K562 (cell line): Measurements from ENCODE around the gene TNFSF9. TPM values are rescaled to one million over a fixed set of nuclear protein-coding genes. Genes with fewer than 3 reads are reported as not detected.

Experiments used
- BCL6 ChIP-seq: fragments of 250-450 bp; sonication (Bioruptor Pico); IDR thresholded peaks from 2 replicates; pipeline ENCODE4 v1.4.0; 2020
- EP400 ChIP-seq: fragments of 450-650 bp; IDR thresholded peaks from 2 replicates; pipeline ENCODE4 v1.6.1; 2017; ENCODE audit warnings: antibody characterized with exemption, mild to moderate bottlenecking, moderate library complexity
- ERF ChIP-seq: fragments of 450-650 bp; formaldehyde crosslinking; IDR thresholded peaks from 2 replicates; pipeline ENCODE4 v1.4.0; 2020; ENCODE audit warnings: mild to moderate bottlenecking, mixed read lengths
- ETV1 ChIP-seq: fragments of 450-650 bp; conservative IDR thresholded peaks from 2 replicates; pipeline ENCODE4 v1.6.1; 2016; ENCODE audit warnings: missing genetic modification characterization, control low read depth, low read depth, missing compliant biosample characterization
- HDAC2 ChIP-seq: fragments of 450-650 bp; IDR thresholded peaks from 2 replicates; pipeline ENCODE4 v1.6.1; 2016; ENCODE audit warnings: mild to moderate bottlenecking
- HNRNPH1 ChIP-seq: fragments of 200-400 bp; formaldehyde crosslinking; optimal IDR thresholded peaks from 2 replicates; pipeline ENCODE3; 2017; ENCODE audit warnings: low read depth, mild to moderate bottlenecking, low read length, moderate library complexity
- HNRNPUL1 ChIP-seq: fragments of 200-400 bp; formaldehyde crosslinking; IDR thresholded peaks from 2 replicates; pipeline ENCODE4 v1.6.1; 2017; ENCODE audit warnings: low read length
- NCOA2 ChIP-seq, 2 experiments: fragments of 450-650 bp; IDR thresholded peaks; 2 replicates each; pipeline ENCODE4 v1.6.1; 2018; ENCODE audit warnings: mild to moderate bottlenecking in 2 of 2, moderate library complexity in 1 of 2; ENCODE audit not compliant: partially characterized antibody in 2 of 2
- NONO ChIP-seq, 2 experiments: fragments of 200-400 bp in 1 of 2; fragments of 450-650 bp in 1 of 2; formaldehyde crosslinking in 1 of 2; IDR thresholded peaks; 2 replicates each; pipeline ENCODE4 v1.6.1; 2017; ENCODE audit warnings: low read depth in 2 of 2, mild to moderate bottlenecking in 2 of 2, moderate library complexity in 2 of 2, low read length in 1 of 2
- PHTF2 ChIP-seq: fragments of 250-450 bp; sonication (Bioruptor Pico); IDR thresholded peaks from 2 replicates; pipeline ENCODE4 v1.5.0; 2021; ENCODE audit warnings: mild to moderate bottlenecking
- polyA plus RNA-seq, 8 experiments: library from polyadenylated mRNA; depleted of rRNA in 4 of 8; stranded (reverse) in 5 of 8; unstranded in 3 of 8; fragments of >200 nt; fragmentation: Nextera tagmentation in 2 of 8; fragmentation: Illumina TruSeq in 1 of 8; extraction: Ambion mirVana in 2 of 8; extraction: Trizol in 1 of 8; gene quantifications; 2 replicates each; pipeline versions ENCODE4 v1.2.1 to v1.2.3, GENCODE V29; 2011 to 2014; ENCODE audit warnings: inconsistent platforms in 1 of 8, missing spikeins in 1 of 8
- total RNA-seq, 7 experiments: library from RNA; depleted of rRNA in 6 of 7; stranded (reverse); fragments of >200 nt in 6 of 7; fragmentation: Illumina TruSeq in 2 of 7; extraction: Trizol in 2 of 7; gene quantifications; 2 replicates each; pipeline versions ENCODE4 v1.2.1 to v1.2.3, GENCODE V29; 2011 to 2021; ENCODE audit warnings: low replicate concordance in 1 of 7
- TF ChIP-seq, protein P1 (sequence below): sonication (generic); formaldehyde crosslinking; IDR thresholded peaks from 2 replicates; pipeline ENCODE4 v1.8.0; 2022; ENCODE audit warnings: mild to moderate bottlenecking, missing genetic modification reagents
- TF ChIP-seq, protein P2 (sequence below): sonication (generic); formaldehyde crosslinking; IDR thresholded peaks from 2 replicates; pipeline ENCODE4 v1.8.1; 2022; ENCODE audit warnings: missing genetic modification reagents
- TF ChIP-seq, protein P3 (sequence below): fragments of 450-650 bp; IDR thresholded peaks from 2 replicates; pipeline ENCODE4 v1.6.1; 2016; ENCODE audit warnings: mild to moderate bottlenecking, moderate library complexity

TNFSF9 gene
- total and polyA plus RNA-seq, 9 of the 15 experiments (the other 6 are each of a cell fraction or from before 2014, with no cell fraction given), result 1.4 to 17.9 (median 6.5) TPM

DNA sequence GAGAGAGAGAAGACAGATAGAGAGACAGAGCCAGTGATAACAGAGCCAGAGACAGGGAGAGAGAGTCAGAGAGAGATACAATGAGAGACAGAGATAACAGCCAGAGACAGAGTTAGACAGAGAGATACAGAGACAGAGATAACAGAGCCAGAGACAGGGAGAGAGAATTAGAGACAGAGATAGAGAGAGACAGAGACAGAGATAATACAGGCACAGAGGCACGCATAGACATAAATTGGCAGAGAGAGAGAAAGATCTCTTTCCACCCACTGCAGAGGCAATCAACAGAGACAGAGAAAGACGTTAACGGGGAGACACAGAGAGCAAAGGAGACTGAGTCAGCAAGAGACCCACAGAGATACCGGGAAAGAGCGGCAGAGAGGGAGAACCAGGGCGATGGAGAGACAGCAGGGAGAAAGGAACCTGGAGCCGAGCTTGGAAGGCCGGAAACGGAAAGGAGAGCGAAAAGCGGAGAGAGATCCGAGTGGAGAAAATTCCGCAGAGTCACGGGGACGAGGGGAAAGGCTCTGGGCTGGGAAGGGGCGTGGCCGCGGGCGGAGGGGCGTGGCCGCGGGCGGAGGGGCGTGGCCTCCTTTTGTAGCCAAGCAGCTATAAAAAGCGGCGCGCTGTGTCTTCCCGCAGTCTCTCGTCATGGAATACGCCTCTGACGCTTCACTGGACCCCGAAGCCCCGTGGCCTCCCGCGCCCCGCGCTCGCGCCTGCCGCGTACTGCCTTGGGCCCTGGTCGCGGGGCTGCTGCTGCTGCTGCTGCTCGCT lies at the start of gene TNFSF9 (continued):
- TF ChIP-seq PHTF2 (CRISPR knock-in tag) (no peak), NONO (IDR thresholded peaks at IDR 0.05; ENCODE audit: low read depth in 2 of 2, low read length in 1 of 2) (peak; percentile 90 to 99; a peak in 3 of 4 replicates), ERF (CRISPR knock-in tag) (no peak), NCOA2 (IDR thresholded peaks at IDR 0.05; ENCODE audit: partially characterized antibody in 2 of 2) (no peak), EP400 (peak; percentile 71), HNRNPUL1 (no peak), BCL6 (CRISPR knock-in tag) (no peak), HDAC2 (peak; percentile 90), ETV1 (peak; percentile 92), HNRNPH1 (no peak)
- TF ChIP-seq, protein P1, sequence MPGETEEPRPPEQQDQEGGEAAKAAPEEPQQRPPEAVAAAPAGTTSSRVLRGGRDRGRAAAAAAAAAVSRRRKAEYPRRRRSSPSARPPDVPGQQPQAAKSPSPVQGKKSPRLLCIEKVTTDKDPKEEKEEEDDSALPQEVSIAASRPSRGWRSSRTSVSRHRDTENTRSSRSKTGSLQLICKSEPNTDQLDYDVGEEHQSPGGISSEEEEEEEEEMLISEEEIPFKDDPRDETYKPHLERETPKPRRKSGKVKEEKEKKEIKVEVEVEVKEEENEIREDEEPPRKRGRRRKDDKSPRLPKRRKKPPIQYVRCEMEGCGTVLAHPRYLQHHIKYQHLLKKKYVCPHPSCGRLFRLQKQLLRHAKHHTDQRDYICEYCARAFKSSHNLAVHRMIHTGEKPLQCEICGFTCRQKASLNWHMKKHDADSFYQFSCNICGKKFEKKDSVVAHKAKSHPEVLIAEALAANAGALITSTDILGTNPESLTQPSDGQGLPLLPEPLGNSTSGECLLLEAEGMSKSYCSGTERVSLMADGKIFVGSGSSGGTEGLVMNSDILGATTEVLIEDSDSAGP (CRISPR knock-in tag), result no peak
- TF ChIP-seq, protein P2, sequence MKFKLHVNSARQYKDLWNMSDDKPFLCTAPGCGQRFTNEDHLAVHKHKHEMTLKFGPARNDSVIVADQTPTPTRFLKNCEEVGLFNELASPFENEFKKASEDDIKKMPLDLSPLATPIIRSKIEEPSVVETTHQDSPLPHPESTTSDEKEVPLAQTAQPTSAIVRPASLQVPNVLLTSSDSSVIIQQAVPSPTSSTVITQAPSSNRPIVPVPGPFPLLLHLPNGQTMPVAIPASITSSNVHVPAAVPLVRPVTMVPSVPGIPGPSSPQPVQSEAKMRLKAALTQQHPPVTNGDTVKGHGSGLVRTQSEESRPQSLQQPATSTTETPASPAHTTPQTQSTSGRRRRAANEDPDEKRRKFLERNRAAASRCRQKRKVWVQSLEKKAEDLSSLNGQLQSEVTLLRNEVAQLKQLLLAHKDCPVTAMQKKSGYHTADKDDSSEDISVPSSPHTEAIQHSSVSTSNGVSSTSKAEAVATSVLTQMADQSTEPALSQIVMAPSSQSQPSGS (CRISPR knock-in tag), result no peak
- TF ChIP-seq, protein P3, sequence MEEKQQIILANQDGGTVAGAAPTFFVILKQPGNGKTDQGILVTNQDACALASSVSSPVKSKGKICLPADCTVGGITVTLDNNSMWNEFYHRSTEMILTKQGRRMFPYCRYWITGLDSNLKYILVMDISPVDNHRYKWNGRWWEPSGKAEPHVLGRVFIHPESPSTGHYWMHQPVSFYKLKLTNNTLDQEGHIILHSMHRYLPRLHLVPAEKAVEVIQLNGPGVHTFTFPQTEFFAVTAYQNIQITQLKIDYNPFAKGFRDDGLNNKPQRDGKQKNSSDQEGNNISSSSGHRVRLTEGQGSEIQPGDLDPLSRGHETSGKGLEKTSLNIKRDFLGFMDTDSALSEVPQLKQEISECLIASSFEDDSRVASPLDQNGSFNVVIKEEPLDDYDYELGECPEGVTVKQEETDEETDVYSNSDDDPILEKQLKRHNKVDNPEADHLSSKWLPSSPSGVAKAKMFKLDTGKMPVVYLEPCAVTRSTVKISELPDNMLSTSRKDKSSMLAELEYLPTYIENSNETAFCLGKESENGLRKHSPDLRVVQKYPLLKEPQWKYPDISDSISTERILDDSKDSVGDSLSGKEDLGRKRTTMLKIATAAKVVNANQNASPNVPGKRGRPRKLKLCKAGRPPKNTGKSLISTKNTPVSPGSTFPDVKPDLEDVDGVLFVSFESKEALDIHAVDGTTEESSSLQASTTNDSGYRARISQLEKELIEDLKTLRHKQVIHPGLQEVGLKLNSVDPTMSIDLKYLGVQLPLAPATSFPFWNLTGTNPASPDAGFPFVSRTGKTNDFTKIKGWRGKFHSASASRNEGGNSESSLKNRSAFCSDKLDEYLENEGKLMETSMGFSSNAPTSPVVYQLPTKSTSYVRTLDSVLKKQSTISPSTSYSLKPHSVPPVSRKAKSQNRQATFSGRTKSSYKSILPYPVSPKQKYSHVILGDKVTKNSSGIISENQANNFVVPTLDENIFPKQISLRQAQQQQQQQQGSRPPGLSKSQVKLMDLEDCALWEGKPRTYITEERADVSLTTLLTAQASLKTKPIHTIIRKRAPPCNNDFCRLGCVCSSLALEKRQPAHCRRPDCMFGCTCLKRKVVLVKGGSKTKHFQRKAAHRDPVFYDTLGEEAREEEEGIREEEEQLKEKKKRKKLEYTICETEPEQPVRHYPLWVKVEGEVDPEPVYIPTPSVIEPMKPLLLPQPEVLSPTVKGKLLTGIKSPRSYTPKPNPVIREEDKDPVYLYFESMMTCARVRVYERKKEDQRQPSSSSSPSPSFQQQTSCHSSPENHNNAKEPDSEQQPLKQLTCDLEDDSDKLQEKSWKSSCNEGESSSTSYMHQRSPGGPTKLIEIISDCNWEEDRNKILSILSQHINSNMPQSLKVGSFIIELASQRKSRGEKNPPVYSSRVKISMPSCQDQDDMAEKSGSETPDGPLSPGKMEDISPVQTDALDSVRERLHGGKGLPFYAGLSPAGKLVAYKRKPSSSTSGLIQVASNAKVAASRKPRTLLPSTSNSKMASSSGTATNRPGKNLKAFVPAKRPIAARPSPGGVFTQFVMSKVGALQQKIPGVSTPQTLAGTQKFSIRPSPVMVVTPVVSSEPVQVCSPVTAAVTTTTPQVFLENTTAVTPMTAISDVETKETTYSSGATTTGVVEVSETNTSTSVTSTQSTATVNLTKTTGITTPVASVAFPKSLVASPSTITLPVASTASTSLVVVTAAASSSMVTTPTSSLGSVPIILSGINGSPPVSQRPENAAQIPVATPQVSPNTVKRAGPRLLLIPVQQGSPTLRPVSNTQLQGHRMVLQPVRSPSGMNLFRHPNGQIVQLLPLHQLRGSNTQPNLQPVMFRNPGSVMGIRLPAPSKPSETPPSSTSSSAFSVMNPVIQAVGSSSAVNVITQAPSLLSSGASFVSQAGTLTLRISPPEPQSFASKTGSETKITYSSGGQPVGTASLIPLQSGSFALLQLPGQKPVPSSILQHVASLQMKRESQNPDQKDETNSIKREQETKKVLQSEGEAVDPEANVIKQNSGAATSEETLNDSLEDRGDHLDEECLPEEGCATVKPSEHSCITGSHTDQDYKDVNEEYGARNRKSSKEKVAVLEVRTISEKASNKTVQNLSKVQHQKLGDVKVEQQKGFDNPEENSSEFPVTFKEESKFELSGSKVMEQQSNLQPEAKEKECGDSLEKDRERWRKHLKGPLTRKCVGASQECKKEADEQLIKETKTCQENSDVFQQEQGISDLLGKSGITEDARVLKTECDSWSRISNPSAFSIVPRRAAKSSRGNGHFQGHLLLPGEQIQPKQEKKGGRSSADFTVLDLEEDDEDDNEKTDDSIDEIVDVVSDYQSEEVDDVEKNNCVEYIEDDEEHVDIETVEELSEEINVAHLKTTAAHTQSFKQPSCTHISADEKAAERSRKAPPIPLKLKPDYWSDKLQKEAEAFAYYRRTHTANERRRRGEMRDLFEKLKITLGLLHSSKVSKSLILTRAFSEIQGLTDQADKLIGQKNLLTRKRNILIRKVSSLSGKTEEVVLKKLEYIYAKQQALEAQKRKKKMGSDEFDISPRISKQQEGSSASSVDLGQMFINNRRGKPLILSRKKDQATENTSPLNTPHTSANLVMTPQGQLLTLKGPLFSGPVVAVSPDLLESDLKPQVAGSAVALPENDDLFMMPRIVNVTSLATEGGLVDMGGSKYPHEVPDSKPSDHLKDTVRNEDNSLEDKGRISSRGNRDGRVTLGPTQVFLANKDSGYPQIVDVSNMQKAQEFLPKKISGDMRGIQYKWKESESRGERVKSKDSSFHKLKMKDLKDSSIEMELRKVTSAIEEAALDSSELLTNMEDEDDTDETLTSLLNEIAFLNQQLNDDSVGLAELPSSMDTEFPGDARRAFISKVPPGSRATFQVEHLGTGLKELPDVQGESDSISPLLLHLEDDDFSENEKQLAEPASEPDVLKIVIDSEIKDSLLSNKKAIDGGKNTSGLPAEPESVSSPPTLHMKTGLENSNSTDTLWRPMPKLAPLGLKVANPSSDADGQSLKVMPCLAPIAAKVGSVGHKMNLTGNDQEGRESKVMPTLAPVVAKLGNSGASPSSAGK, result no peak
